ENCODE data around the gene ZNRF2.

The ZNRF2 gene

GRCh38 chr7:30284298-30285066 lies at the start of gene ZNRF2:
Gene ZNRF2 (plus strand): TSS chr7:30284597. CDS start chr7:30285358, 761 bp downstream.
- peak; percentile 98 to 100 (median 100) for DNase-seq

GRCh38 chr7:30237271-30237695 lies 47.1 kb upstream of the ZNRF2 start:
- DNase-seq = peak in 2 of 3 experiments; percentile 47 to 86

- peak; percentile 58 to 92 (median 69) for DNase-seq
Observed at GRCh38 chr7:30238721-30239441, 45.5 kb upstream of the ZNRF2 start.

- DNase-seq = no peak
Observed at GRCh38 chr7:30240106-30240800, 44.1 kb upstream of the ZNRF2 start.

- DNase-seq = no peak
Observed at GRCh38 chr7:30241767-30242166, 42.6 kb upstream of the ZNRF2 start.

GRCh38 chr7:30244340-30244739 lies 40.1 kb upstream of the ZNRF2 start:
- DNase-seq = no peak

GRCh38 chr7:30245913-30246312 lies 38.5 kb upstream of the ZNRF2 start:
- no peak for DNase-seq

- DNase-seq = no peak
Observed at GRCh38 chr7:30246392-30246791, 38.0 kb upstream of the ZNRF2 start.

GRCh38 chr7:30247541-30248401 lies 36.6 kb upstream of the ZNRF2 start:
- peak; percentile 41 to 92 (median 73) for DNase-seq

GRCh38 chr7:30249316-30249715 lies 35.1 kb upstream of the ZNRF2 start:
- no peak for DNase-seq

- DNase-seq = no peak
Observed at GRCh38 chr7:30249986-30250774, 34.2 kb upstream of the ZNRF2 start.

GRCh38 chr7:30251708-30252329 lies 32.6 kb upstream of the ZNRF2 start:
- DNase-seq = peak in 1 of 3 experiments; percentile 17

- DNase-seq = peak; percentile 30 to 68 (median 37)
Observed at GRCh38 chr7:30252885-30253795, 31.3 kb upstream of the ZNRF2 start.

- no peak for DNase-seq
Observed at GRCh38 chr7:30253796-30254165, 30.6 kb upstream of the ZNRF2 start.

- DNase-seq = no peak
Observed at GRCh38 chr7:30254248-30254647, 30.1 kb upstream of the ZNRF2 start.

- DNase-seq = no peak
Observed at GRCh38 chr7:30254717-30255063, 29.7 kb upstream of the ZNRF2 start.

GRCh38 chr7:30255064-30255769 lies 29.2 kb upstream of the ZNRF2 start:
- no peak for DNase-seq

- DNase-seq = no peak
Observed at GRCh38 chr7:30256349-30256858, 28.0 kb upstream of the ZNRF2 start.

- no peak for DNase-seq
Observed at GRCh38 chr7:30260246-30260768, 24.1 kb upstream of the ZNRF2 start.
